NCI-H345 treated with DMSO at 0.1 percent for 48 hours (cell line): ENCODE data around the gene MYH15.

Source experiments
- DNase-seq: peaks from one replicate; lab custom pipeline; 2025; ENCODE audit not compliant: unreplicated experiment; lab: John Stamatoyannopoulos, UW

Gene MYH15

DNA sequence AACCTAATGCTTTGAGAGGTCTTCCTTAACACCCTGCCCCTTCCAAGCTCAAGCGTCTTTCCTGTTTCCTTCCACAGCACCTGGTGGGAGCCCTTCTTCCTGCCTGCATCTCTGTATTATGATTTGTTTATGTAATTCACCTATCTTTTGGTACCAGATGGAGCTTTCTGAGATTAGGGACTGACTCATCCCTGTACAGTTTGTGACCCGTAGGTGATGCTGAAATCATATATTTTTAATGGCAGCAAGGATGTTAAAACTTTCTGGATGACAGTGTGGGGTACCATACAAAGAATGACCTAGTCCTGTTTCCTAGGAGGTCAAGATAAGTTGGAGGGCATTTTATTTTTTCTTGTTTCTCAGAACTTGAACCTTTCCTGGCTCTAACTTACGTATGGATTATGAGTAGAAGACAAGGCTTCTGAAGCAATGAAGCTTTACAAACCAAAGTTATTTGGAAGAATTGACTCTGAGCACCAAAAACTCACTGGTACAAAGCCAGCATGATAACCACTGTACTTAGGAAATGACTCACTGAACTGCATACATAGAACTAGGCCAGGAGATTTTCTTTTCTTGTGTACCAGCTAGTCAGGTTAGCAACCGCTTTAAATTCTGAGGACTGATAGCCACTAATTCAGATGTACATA, 167.4 kb downstream of the MYH15 start:
- no peak for DNase-seq

- no peak for DNase-seq
Measured at GRCh38 chr3:108341911-108342310, 168.5 kb downstream of the MYH15 start.

DNA sequence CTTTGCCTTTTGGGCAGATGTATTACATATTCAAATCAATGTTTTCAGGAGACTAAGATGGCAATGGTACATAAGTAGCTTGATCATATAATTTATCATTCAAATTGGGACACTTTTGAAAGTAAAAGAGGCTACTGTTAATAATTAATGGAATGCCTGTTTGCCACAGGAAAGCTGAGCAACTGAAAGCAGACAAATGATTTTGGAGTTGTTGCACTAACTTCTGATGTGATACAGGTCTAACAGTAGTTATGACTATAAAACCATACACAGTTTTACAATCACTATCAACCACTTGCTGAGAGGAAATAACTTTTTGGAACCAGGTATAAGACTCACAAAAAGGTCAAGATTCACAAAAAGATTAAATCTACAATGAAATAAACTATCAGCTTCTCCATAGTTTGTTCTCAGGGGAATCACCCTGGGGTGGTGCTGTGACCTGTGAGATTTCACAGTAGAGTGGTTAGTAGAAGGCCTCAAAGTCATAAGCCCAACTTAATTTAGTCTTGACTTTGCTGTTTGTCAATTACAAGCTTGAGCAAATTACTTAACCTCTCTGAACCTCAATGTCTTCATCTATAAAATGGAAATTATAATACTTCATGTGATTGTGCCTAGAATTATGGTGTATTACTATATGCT, 171.4 kb downstream of the MYH15 start:
- no peak for DNase-seq

- DNase-seq: no peak
Measured at GRCh38 chr3:108334701-108335100, 175.7 kb downstream of the MYH15 start.

- no peak for DNase-seq
Measured at GRCh38 chr3:108333961-108334360, 176.4 kb downstream of the MYH15 start.

DNA sequence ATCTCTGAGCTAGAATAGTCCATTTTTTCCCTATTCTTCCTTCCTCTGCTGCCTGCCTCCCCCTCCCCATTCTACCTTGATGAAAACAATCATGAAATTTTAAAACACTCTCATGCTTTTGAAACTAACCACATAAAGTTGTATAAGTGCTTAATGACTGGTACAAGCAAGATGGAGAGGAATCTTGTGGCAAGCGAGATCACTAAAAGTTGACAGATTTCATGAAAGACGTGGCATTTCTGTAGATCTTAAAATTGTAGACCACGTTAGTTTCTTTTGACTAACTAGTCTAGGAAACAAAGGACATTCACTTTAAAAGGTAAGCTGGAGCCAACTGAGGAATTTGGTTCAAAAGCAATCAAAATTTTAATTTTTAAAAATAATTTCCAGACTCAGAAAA, 178.6 kb downstream of the MYH15 start:
- DNase-seq: no peak
